NCI-H146 (cell line): ENCODE data around the gene FHIP1B.
A peak's percentile ranks its signal among the peaks of the same experiment; 100 is the strongest.

Experiments used
- DNase-seq: peaks from one replicate; lab custom pipeline; 2025; lab: John Stamatoyannopoulos, UW

The FHIP1B gene

GRCh38 chr11:6240139-6240538, 5.7 kb upstream of the FHIP1B start:
- DNase-seq: no peak

DNA sequence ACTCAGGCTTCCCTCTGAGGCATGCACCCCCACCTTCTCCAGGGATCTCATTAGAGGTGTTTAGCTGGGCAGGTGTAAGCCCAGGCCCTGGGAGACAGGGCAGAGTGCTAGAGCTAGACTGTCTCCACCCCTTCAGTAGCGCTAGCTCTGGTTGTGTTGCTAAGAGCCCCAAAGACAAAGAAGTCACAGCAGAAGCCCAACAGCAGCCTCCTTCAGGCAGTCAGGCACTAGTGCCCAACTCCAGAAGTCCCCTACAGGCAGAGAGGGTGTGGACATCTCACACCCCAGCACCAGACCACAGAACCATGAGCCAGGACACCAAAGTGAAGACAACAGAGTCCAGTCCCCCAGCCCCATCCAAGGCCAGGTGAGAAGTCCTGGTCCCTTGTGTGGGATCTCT, 4.5 kb upstream of the FHIP1B start, which contains the start of gene CNGA4:
Gene CNGA4 (plus strand): TSS at position 188 of the 400 bp plus-strand sequence. CDS start 118 bp downstream, at position 306.
- DNase-seq: peak; percentile 89

- peak; percentile 89 for DNase-seq
These were observed 3.4 kb upstream of the FHIP1B start for GRCh38 chr11:6237761-6238302.

- no peak for DNase-seq
These were observed 2.8 kb upstream of the FHIP1B start for GRCh38 chr11:6237266-6237665.

- DNase-seq: peak; percentile 59
These were observed 451 bp downstream of the FHIP1B start for GRCh38 chr11:6233984-6234386.

GRCh38 chr11:6232899-6233298, 1.5 kb downstream of the FHIP1B start:
- no peak for DNase-seq

- DNase-seq: no peak
These were observed 4.5 kb downstream of the FHIP1B start for GRCh38 chr11:6229911-6230310.

DNA sequence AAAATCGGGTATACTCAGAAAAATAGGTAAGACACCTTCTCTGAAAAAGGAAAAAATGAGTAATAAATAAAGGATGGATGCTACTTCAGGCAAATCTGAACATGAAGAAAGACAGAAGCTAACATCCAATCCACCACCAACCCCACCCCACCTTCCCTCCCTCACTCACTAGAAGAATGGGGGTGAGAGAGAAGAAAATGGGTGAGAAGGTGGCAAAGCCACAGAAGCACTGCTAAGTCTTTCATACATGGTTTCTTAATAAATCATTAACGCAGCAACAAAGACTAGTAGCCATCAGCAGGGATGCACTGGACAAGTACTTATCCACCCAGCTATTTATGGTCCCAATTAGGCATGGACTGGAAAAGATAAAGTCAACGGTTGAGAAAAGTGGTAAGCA, 5.9 kb downstream of the FHIP1B start:
- DNase-seq: no peak

GRCh38 chr11:6225896-6226295, 8.5 kb downstream of the FHIP1B start:
- DNase-seq: no peak

DNA sequence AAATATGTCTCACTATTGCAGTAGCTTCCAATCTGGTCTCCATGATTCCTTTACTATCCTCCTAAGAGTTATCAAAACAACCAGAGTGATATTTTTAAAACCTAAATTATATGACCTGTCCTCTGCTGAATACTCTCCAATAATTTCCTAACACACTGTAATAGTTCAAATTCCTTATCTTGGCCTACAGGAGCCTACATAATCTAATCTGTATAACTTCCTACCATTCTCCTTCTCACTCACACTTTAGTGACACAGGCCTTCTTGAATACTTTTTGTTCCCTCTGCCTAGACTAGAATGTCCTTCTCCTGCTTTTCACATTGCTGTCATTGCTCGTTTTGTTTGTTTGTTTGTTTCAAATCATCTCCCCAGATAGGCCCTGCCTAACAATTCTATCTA, 9.4 kb downstream of the FHIP1B start:
- DNase-seq: no peak

- DNase-seq: no peak
These were observed 10.0 kb downstream of the FHIP1B start for GRCh38 chr11:6224421-6224820.

DNA sequence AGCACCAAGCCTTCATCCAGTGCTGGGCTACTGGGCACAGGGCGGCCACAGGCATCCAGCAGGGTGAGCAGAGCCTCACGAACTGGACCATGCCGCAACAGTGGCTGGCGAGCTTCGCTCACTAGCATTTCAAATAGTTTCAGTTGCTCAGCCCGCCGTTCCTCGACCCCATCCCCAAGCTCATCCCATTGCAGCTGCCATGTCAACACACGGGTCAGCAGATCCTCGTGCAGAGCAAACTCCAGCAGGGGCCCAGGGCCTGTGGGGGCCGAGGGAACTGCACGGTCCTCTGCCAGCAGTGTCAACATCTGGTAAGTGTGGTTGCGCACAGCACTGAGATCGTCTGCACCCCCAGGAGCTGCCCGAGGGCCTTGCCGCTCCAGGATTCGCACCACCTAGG, 10.6 kb downstream of the FHIP1B start:
- no peak for DNase-seq

- DNase-seq: no peak
These were observed 15.1 kb downstream of the FHIP1B start for GRCh38 chr11:6219359-6219758.

DNA sequence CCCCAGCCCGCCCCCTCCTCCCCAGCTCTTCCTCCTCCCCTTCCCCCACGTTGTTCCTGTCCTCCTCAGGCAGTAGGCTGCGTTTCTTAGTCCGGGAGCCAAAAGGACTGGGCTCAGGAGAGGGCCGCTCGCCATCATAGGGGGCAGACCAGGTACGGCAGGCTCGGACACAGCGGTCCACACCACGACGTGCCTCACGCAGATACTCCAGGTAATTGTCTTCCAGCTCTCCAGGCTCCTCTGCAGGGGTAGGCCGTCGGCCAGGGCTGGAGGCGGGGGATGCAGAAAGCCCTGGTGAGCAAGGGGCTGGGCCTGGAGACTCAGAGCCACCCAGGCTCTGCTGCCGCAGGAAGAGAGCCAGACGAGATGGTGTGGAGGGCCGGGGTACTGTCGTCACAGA, 16.7 kb downstream of the FHIP1B start:
- DNase-seq: no peak

- DNase-seq: no peak
These were observed 17.9 kb downstream of the FHIP1B start for GRCh38 chr11:6216501-6216900.

DNA sequence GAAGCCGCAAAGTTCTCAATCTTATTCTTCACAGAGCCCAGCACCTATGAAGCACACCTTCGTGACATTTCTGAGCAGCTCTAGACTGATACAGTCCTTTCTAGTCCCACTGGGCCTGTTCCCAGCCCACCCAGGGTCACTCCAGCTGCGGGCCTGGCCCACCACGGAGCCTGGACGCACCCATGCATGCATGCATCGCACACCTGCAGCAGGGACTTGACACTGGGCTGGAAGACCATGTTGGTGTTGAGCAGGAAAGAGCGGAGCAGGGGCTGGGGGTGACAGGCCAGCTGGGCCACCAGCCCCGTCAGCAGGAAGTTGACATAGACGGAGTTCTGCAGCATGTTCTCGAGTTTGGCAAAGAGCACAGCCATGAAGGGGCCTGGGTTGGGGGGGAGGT, 19.9 kb downstream of the FHIP1B start:
- DNase-seq: no peak

- DNase-seq: no peak
These were observed 24.0 kb downstream of the FHIP1B start for GRCh38 chr11:6210274-6210955.

- no peak for DNase-seq
These were observed 24.6 kb downstream of the FHIP1B start for GRCh38 chr11:6209801-6210200.

DNA sequence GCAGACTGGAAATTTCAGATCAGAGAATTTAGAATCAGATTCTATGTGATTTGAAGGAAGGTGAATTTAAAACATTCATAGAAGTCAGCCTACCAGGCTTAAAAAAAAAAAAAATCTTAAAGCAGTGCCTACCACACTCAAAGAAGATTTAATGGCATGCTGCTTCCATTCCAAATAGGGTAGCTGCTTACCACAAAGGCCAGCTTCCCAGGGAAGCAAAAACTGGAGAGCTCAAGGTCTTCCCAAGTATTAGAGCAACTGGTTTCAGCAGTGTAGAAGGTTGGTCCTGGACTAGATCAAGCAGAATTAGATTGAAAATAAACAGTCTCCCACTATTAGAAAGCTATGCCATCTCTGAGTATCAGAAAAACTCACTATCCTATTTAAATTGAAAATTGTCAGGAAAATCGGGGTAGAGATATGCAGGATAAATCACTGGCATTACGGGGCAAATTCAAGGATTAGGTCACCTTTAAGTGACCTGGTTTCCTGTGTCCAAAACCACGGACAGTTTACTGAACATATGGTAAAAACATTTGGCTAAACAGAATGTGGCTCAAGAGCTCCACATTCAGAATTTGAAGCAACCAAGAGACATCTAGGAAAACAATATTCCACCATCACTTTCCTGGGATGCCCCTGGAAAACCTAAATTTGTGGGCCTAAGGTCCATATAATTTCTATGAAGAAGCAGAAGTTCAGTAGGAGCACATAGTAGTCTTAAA, 27.8 kb downstream of the FHIP1B start:
- no peak for DNase-seq

DNA sequence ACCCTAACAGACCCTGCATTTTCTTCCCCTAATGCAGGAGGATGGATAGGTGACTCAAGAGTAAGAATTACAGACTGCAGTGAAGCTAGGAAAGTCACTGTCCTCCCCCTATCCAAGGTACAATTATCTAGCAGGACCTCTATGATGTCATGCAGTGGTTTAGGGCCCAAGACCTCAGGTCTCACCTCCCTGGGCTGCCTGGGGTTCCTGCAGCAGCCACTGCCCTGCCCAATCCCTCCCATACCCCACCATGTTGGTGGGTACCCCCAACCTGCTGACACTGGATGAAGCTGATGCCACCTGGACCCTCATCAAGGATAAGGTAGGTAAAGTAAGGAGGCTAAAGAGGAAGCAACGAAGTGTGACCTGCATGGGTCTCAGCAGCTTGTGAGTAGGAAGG, 29.1 kb downstream of the FHIP1B start, which contains the start of gene C11orf42:
Gene C11orf42 (plus strand): TSS at position 192 of the 400 bp plus-strand sequence. CDS start 59 bp downstream, at position 251.
- no peak for DNase-seq

DNA sequence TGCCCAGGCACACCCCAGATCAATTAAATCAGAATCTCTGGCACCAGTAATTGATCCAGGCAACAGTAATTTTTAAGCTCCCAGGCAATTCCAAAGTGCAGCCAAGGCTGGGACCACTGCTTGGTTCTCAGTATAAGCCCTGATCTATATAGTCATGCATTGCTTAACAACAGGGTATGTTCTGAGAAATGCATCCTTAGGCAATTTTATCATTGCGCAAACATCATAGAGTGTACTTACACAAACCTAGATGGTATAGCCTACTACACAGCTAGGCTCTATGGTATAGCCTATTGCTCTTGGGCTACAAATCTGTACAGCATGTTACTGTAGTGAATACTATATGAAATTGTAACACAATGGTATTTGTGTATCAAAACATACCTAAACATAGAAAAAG, 29.7 kb downstream of the FHIP1B start:
- DNase-seq: no peak

GRCh38 chr11:6203327-6203726, 31.1 kb downstream of the FHIP1B start:
- DNase-seq: no peak

GRCh38 chr11:6202041-6202440, 32.4 kb downstream of the FHIP1B start:
- DNase-seq: no peak
